Neural progenitor cell (in vitro differentiated cells): ENCODE results near the gene GADD45GIP1. TPM values are rescaled to one million over a fixed set of nuclear protein-coding genes. Genes with fewer than 3 reads are reported as not detected.

Experiments used
- DNase-seq: peaks from one replicate; pipeline ENCODE4 v3.0.0-alpha.2; 2016; ENCODE audit warnings: low spot score
- H2AFZ ChIP-seq: fragments of 200-600 bp; sonication (generic); replicated peaks from 2 replicates; pipeline ENCODE4 v1.6.1; 2016; ENCODE audit warnings: antibody characterized with exemption
- H3F3A ChIP-seq: fragments of 200-600 bp; sonication (generic); 2 replicates; pipeline ENCODE4 v1.6.1; 2016; ENCODE audit warnings: antibody characterized with exemption, low read depth
- H3K27ac ChIP-seq: fragments of 200-600 bp; sonication (generic); 2 replicates; pipeline ENCODE4 v1.5.1; 2016; ENCODE audit warnings: mild to moderate bottlenecking
- H3K27me3 ChIP-seq: fragments of 200-600 bp; sonication (generic); 2 replicates; pipeline ENCODE4 v1.6.1; 2016; ENCODE audit warnings: mild to moderate bottlenecking, moderate library complexity
- H3K36me3 ChIP-seq: fragments of 200-600 bp; sonication (generic); 2 replicates; pipeline ENCODE4 v1.5.1; 2016
- H3K4me1 ChIP-seq: fragments of 200-600 bp; sonication (generic); 2 replicates; pipeline ENCODE4 v1.6.1; 2016; ENCODE audit warnings: mixed run types
- H3K4me2 ChIP-seq: fragments of 200-600 bp; sonication (generic); 2 replicates; pipeline ENCODE4 v1.6.1; 2016
- H3K4me3 ChIP-seq: fragments of 200-600 bp; sonication (generic); 2 replicates; pipeline ENCODE4 v1.5.1; 2016
- H3K79me2 ChIP-seq: fragments of 200-600 bp; sonication (generic); 2 replicates; pipeline ENCODE4 v1.6.1; 2016; ENCODE audit warnings: low read depth
- H3K9ac ChIP-seq: fragments of 200-600 bp; sonication (generic); 2 replicates; pipeline ENCODE4 v1.6.1; 2016
- H3K9me3 ChIP-seq: fragments of 200-600 bp; sonication (generic); 2 replicates; pipeline ENCODE4 v1.5.1; 2016; ENCODE audit warnings: low read depth
- H4K20me1 ChIP-seq: fragments of 200-600 bp; sonication (generic); 2 replicates; pipeline ENCODE4 v1.6.1; 2016; ENCODE audit warnings: low read depth
- H3K27ac Mint-ChIP-seq: 3 replicates; pipeline ENCODE4 v1.8.0; 2021; ENCODE audit warnings: mixed read lengths
- H3K27me3 Mint-ChIP-seq: 2 replicates; pipeline ENCODE4 v1.8.0; 2022; ENCODE audit warnings: low read depth, mild to moderate bottlenecking, inconsistent platforms, moderate library complexity, mixed read lengths; ENCODE audit not compliant: insufficient read depth
- H3K36me3 Mint-ChIP-seq: 3 replicates; pipeline ENCODE4 v1.8.0; 2021; ENCODE audit warnings: mixed read lengths
- H3K4me1 Mint-ChIP-seq: 3 replicates; pipeline ENCODE4 v1.8.0; 2021; ENCODE audit warnings: mixed read lengths
- H3K4me3 Mint-ChIP-seq: 3 replicates; pipeline ENCODE4 v1.8.0; 2021; ENCODE audit warnings: mild to moderate bottlenecking, moderate library complexity, mixed read lengths
- H3K9me3 Mint-ChIP-seq: 3 replicates; pipeline ENCODE4 v1.8.0; 2020; ENCODE audit warnings: mixed read lengths
- EZH2 ChIP-seq: fragments of 200-600 bp; sonication (generic); IDR thresholded peaks from 2 replicates; pipeline ENCODE4 v1.6.1; 2017; ENCODE audit warnings: antibody characterized with exemption, mild to moderate bottlenecking, moderate library complexity
- EZH2phosphoT487 ChIP-seq: fragments of 200-600 bp; sonication (generic); IDR thresholded peaks from 2 replicates; pipeline ENCODE4 v1.6.1; 2017; ENCODE audit warnings: antibody characterized with exemption
- total RNA-seq: library from RNA; depleted of rRNA; stranded (reverse); fragments of >200 nt; gene quantifications from 2 replicates; pipeline ENCODE4 v1.2.3, GENCODE V29; 2015; ENCODE audit warnings: low replicate concordance
- TF ChIP-seq, protein P1 (sequence below): fragments of 200-600 bp; sonication (generic); IDR thresholded peaks from 2 replicates; pipeline ENCODE4 v1.5.1; 2017; ENCODE audit warnings: antibody characterized with exemption, mild to moderate bottlenecking

Gene GADD45GIP1
- total RNA-seq, 1 donor from 2014 or later, result 17.1 TPM

DNA sequence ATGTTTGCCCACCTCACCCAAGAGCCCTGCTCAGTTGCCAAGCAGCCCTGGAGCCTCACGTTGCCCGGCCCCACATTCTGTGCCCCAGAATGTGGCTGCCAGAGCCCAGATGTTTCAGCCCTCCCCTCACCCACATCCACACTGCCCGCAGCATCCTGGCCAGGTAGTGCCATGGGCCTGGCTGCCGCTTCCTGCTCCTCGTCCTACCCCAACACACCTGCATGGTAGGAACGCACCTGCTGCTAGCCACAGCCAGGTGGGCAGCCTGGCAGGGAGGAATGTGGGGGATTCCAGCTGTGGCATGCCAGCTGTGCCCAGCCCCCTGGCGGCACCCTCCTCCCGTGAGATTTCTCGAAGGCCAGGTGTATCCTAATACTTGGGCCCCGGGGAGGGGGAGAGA lies 30.8 kb upstream of the GADD45GIP1 start:
- no peak for DNase-seq
- H3K4me3 Mint-ChIP-seq, result no peak overlapping the region
- peaks cover 34% of the 10 kb centered on the region for H3K27me3 Mint-ChIP-seq
- no peaks in the 10 kb centered on the region for H3K36me3 ChIP-seq
- H3K9ac ChIP-seq, result no peak overlapping the region
- H3K79me2 ChIP-seq, result no peaks in the 10 kb centered on the region
- TF ChIP-seq, protein P1, sequence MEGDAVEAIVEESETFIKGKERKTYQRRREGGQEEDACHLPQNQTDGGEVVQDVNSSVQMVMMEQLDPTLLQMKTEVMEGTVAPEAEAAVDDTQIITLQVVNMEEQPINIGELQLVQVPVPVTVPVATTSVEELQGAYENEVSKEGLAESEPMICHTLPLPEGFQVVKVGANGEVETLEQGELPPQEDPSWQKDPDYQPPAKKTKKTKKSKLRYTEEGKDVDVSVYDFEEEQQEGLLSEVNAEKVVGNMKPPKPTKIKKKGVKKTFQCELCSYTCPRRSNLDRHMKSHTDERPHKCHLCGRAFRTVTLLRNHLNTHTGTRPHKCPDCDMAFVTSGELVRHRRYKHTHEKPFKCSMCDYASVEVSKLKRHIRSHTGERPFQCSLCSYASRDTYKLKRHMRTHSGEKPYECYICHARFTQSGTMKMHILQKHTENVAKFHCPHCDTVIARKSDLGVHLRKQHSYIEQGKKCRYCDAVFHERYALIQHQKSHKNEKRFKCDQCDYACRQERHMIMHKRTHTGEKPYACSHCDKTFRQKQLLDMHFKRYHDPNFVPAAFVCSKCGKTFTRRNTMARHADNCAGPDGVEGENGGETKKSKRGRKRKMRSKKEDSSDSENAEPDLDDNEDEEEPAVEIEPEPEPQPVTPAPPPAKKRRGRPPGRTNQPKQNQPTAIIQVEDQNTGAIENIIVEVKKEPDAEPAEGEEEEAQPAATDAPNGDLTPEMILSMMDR, result no peak
- TF ChIP-seq EZH2phosphoT487 (no peak), EZH2 (no peak)
- H3K9me3 ChIP-seq, result no peaks in the 10 kb centered on the region
- no peak overlapping the region for H2AFZ ChIP-seq
- peaks cover 100% of the 10 kb centered on the region for H3K27me3 ChIP-seq
- H3F3A ChIP-seq, result peaks cover 6% of the 10 kb centered on the region
- H3K27ac ChIP-seq, result no peak overlapping the region
- H3K4me1 Mint-ChIP-seq, result peaks cover 21% of the 10 kb centered on the region
- no peak overlapping the region for H3K4me3 ChIP-seq
- no peaks in the 10 kb centered on the region for H3K4me1 ChIP-seq
- no peak overlapping the region for H3K4me2 ChIP-seq
- H3K36me3 Mint-ChIP-seq, result no peaks in the 10 kb centered on the region
- peaks cover 5% of the 10 kb centered on the region for H3K9me3 Mint-ChIP-seq
- no peak overlapping the region for H3K27ac Mint-ChIP-seq
- H4K20me1 ChIP-seq, result peaks cover 5% of the 10 kb centered on the region

DNA sequence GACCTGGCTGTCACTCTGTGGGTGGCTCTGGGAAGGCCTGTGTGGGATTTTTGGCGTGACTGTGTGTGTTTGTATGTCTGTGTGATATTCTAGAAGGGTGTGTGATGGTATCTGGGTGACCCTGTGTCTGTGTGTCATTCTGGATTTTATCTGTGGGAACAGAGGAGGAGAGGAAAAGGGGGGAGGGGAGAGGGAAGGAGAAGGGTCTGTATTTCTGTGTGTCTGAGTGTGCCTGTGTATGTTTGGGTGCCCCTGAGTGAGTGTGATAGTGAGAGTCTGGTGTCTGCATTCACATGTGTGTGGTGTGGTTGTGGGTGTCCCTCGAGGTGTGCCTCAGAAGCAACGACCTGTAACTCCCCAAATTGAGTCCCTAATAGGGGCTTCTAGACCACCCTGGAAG lies 30.2 kb upstream of the GADD45GIP1 start:
- Mint-ChIP-seq H3K27me3 (peaks cover 29% of the 10 kb centered on the region), H3K27ac (no peak overlapping the region), H3K4me1 (peaks cover 21% of the 10 kb centered on the region), H3K4me3 (peak overlapping the region; percentile 2), H3K36me3 (no peaks in the 10 kb centered on the region), H3K9me3 (peaks cover 5% of the 10 kb centered on the region)
- H3K4me1 ChIP-seq, result no peaks in the 10 kb centered on the region
- H3F3A ChIP-seq, result peaks cover 6% of the 10 kb centered on the region
- H3K27me3 ChIP-seq, result peaks cover 100% of the 10 kb centered on the region
- no peaks in the 10 kb centered on the region for H3K9me3 ChIP-seq
- peaks cover 5% of the 10 kb centered on the region for H4K20me1 ChIP-seq
- TF ChIP-seq EZH2 (no peak), EZH2phosphoT487 (no peak)
- TF ChIP-seq, protein P1, result no peak
- H3K4me3 ChIP-seq, result no peak overlapping the region
- H3K79me2 ChIP-seq, result no peaks in the 10 kb centered on the region
- no peak overlapping the region for H3K9ac ChIP-seq
- no peak overlapping the region for H3K4me2 ChIP-seq
- H3K27ac ChIP-seq, result no peak overlapping the region
- no peak overlapping the region for H2AFZ ChIP-seq
- H3K36me3 ChIP-seq, result no peaks in the 10 kb centered on the region
- DNase-seq, result no peak

DNA sequence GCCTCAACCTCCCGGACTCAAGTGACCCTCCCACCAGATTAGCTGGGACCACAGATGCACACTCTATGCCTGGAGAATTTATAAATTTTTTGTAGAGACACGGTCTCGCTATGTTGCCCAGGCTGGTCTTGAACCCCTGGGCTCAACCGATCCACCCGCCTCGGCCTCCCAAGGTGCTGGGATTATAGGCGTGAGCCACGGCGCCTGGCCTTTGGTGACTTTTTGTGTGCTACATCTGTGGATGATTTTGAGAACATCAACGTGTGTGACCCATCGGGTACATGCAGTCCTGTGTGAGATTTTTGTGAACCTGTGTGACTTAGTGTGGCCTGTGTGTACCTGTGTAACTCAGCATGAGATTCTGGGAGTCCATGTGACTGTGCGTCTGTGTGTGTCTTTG lies 29.7 kb upstream of the GADD45GIP1 start:
- peak overlapping the region; percentile 2 for H3K4me3 Mint-ChIP-seq
- no peak overlapping the region for H3K9ac ChIP-seq
- H3K27ac ChIP-seq, result no peak overlapping the region
- no peaks in the 10 kb centered on the region for H3K36me3 ChIP-seq
- H3K4me1 Mint-ChIP-seq, result peaks cover 21% of the 10 kb centered on the region
- no peak overlapping the region for H3K4me3 ChIP-seq
- no peak overlapping the region for H3K27ac Mint-ChIP-seq
- H3K36me3 Mint-ChIP-seq, result no peaks in the 10 kb centered on the region
- no peak for DNase-seq
- H3K4me1 ChIP-seq, result no peaks in the 10 kb centered on the region
- no peaks in the 10 kb centered on the region for H3K9me3 ChIP-seq
- no peak overlapping the region for H2AFZ ChIP-seq
- peaks cover 29% of the 10 kb centered on the region for H3K27me3 Mint-ChIP-seq
- peaks cover 100% of the 10 kb centered on the region for H3K27me3 ChIP-seq
- H4K20me1 ChIP-seq, result peaks cover 5% of the 10 kb centered on the region
- peaks cover 5% of the 10 kb centered on the region for H3K9me3 Mint-ChIP-seq
- no peak overlapping the region for H3K4me2 ChIP-seq
- TF ChIP-seq EZH2phosphoT487 (no peak), EZH2 (no peak)
- TF ChIP-seq, protein P1, result no peak
- peaks cover 6% of the 10 kb centered on the region for H3F3A ChIP-seq
- no peaks in the 10 kb centered on the region for H3K79me2 ChIP-seq
